HCEC 1CT (cell line): ENCODE data around the gene SCAMP3.
"Not testable (repeated sequence)": the region's sequence is repeated elsewhere in the genome, so short reads cannot be mapped to it uniquely, and the experiment has no call there.

ENCODE experiments used
- DNase-seq: peaks from one replicate; pipeline ENCODE4 v3.0.0-alpha.2; 2017

Gene SCAMP3

GRCh38 chr1:155254228-155254713 lies 7.9 kb downstream of the SCAMP3 start:
- DNase-seq: no peak

DNA sequence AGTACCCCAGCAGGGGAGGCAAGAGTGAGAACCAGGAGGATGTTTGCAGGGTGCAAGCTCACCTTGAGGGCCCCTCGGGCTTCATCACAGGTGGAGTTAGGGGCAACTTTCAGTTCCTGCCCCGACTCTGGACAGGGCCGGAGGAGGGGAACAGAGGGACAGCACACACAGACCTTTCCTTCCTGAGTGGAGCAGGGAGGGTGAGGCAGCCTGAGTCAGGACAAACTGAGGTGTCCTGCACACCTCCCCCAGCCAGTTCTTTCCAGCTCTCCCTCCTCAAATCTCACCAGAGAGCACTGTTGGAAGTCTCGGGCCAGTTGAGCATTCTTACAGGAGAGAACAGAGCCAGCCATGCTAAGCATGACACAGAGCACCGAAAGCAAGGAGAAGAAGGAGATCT lies 8.4 kb downstream of the SCAMP3 start:
- no peak for DNase-seq

DNA sequence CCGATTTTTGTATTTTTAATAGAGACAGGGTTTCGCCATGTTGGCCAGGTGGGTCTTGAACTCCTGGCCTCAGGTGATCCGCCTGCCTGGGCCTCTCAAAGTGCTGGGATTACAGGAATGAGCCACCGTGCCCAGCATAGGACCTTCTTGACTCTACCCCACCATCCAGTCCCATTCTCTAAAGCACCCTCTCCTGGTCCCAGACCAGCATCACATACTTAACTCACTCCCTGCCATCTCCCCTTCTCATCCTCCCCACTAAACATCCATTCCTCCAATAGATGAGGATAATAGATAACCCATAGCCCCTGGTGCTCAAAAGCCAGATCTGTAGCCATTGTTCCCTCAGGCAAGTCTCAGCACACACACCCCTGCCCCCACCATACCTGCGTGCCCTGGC lies 9.0 kb downstream of the SCAMP3 start:
- DNase-seq: no peak

GRCh38 chr1:155251566-155251965 lies 10.6 kb downstream of the SCAMP3 start:
- no peak for DNase-seq

GRCh38 chr1:155250633-155251449 lies 11.3 kb downstream of the SCAMP3 start:
- DNase-seq: peak; percentile 85

DNA sequence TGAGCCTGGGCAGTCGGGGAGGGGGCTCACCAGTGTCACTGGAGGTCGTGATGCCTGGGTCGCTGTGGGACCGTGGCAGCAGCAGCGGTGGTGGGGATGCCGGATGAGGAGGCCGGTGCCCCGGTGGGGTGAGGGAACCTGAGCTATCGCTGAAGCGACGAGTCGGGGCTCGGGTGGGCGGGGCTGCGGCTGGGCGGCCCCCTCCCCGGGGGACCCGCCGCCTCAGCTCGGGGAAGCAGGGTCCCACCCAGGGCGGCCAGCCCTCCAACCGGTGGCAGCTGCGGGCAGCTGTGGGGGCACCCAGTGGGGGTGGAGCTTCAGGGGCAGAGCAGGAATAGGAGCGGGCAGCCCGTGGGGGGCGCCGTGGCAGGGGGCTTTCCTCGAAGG lies 11.9 kb downstream of the SCAMP3 start:
- no peak for DNase-seq

GRCh38 chr1:155247667-155248553 lies 14.2 kb downstream of the SCAMP3 start:
- DNase-seq: no peak

DNA sequence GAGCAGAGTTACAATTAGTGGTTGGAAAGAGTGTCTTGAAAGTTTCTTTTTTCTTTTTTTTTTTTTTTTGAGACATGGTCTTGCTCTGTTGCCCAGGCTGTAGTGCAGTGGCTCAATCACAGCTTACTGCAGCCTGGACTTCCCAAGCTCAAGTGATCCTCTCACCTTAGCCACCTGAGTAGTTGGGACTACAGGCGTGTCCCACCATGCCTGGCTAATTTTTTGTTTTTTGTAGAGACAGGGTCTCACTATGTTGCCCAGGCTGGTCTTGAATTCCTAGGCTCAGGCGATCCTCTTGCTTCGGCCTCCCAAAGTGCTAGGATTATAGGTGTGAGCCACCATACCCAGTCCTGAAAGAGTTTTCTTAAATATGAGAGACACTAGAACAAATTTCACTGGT lies 15.4 kb downstream of the SCAMP3 start:
- not testable (repeated sequence) for DNase-seq

GRCh38 chr1:155245163-155245524 lies 17.0 kb downstream of the SCAMP3 start:
- no peak for DNase-seq

DNA sequence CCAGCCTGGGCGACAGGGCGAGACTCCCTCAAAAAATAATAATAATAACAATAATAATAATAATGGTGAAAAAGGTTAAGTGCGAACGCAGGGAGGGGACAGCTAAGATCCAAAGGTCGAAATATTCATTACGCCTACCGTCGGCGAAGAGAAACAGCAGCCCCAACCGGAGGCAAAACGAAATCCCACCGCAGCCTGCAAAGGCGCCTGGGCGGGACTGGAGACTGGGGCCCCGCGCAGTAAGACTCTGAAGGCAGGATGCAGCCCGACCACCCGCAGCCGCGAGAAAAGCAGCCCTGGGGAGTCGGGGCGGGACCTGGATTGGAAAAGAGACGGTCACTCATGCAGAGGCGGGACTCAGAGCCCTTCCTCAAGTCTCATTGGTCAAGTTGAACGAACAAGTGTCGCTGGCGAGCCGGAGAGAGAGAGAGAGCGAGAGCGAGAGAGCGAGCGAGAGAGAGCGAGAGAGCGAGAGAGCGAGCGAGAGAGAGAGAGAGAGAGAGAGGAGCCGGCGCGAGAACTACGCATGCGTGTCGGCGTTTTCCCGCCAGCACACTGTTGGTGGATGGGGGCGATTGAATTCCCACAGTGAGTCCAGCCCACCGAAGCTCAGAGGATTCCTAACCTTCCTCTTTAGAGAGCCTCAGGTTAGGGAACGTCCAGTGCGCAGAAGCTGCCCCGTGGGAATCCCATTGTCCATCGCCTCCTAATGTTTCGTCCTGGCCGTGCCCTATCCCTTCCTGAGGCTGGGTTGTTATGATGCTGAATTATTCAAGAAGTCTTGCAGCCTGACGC lies 17.6 kb downstream of the SCAMP3 start:
- peak; percentile 99 for DNase-seq

- no peak for DNase-seq
Measured at GRCh38 chr1:155242805-155243358, 19.3 kb downstream of the SCAMP3 start.

GRCh38 chr1:155241841-155242264 lies 20.3 kb downstream of the SCAMP3 start:
- no peak for DNase-seq

DNA sequence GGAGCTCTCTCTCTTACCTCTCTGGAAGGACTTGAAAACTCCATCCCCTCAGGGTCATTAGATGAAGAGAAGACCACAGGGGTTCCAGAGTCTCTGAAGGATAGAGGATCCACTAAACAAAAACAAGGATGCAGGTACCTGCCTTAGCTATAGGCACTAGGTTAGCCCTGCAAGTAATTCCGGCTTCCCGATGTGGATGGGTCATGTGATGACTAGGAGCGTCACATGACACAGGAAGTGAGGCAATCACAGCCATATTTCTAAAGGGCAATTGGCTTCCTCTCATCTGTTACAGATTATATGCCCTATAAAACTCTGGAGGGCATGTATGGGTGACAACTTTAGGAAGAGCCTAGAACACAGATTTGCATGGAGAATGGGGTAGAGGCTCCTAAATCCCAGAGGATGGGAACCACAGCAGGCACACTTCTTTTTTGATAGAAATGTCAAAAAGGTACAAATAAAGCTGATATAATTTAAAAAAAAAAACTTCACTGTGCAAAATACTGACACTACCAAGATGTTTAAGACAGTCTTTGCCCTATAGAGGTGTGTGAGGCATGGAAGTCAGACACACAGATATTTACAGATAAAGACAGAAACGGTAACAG lies 21.0 kb downstream of the SCAMP3 start:
- peak; percentile 80 for DNase-seq

DNA sequence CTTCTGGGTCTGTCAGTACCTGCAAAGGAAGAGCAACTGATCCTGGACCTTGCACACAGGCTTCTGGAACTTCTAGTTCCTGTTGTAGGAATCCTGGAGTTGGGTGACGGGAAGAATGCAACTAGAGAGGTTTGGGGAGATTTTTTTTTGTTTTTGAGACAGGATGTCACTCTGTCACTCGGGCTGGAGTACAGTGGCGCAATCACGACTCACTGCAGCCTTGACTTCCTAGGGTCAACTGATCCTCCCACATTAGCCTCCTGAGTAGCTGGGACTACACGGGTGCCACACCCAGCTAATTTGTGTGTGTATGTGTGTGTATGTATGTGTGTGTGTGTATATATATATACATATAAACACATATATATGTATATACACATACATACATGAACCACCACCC lies 25.7 kb downstream of the SCAMP3 start:
- DNase-seq: no peak

- not testable (repeated sequence) for DNase-seq
Measured at GRCh38 chr1:155235375-155235774, 26.8 kb downstream of the SCAMP3 start.

DNA sequence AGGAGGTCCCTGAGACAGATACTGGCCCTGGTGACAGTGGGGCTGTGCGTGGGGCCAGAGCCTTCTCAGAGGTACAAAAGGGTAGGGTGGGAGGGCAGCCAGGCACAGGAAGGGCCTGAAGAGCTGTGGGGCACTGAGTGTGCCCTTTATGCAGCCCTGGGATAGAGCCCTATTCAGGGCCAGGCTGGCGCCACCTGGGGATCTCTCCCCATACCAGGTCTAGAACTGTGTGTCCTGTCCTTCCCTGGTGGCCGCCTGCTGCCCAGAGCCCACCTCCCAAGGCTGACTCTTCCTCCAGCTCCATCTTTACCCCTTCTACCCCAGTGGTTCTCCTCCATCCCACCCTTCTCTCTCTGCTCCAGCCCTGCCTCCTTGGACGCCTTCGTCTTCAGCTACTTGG lies 28.7 kb downstream of the SCAMP3 start:
- not testable (repeated sequence) for DNase-seq

GRCh38 chr1:155232001-155232978 lies 29.9 kb downstream of the SCAMP3 start:
- not testable (repeated sequence) for DNase-seq

GRCh38 chr1:155231302-155231701 lies 30.9 kb downstream of the SCAMP3 start:
- not testable (repeated sequence) for DNase-seq

DNA sequence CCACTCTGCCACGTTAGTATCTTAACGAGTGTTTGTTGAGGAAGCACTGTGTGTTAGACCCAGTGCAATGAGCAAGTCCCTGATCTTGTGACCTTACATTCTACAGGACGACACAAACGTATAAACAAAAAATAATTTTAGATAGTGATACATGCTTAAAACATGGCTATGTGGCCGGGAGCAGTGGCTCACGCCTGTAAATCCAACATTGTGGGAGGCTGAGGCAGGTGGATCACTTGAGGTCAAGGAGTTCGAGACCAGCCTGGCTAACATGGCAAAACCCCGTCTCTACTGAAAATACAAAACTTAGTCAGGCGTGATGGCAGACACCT lies 34.1 kb downstream of the SCAMP3 start:
- no peak for DNase-seq

DNA sequence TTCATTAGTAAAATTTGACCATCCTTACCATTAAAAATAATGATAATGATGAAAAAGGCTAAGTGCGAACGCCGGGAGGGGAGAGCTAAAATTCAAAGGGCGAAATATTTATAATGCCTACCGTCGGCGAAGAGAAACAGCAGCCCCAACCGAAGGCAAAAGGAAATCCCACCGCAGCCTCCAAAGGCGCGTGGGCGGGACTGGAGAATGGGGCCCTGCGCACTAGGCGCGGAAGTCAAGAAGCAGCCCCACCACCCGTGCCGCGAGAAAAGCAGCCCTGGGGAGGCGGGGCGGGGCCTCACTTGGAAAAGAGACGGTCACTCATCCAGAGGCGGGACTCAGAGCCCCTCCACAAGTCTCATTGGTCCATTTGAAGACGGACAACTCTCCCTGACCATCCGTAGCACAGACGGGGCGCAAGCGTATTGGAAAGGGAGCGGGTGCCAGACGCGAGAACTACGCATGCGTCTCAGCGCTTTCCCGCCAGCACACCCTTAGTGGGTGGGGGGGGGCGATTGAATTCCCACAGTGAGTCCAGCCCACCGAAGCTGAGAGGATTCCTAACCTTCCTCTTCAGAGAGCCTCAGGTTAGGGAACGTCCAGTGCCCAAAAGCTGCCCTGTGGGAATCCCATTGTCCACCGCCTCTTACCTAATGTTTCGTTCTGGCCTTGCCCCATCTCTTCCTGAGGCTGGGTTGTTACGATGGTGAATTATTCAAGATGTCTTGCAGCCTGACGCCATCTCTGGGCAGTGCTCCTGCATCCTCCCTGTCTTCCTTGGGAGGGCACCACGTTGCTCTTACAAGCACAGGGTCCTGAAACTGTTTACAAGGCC lies 34.7 kb downstream of the SCAMP3 start:
- DNase-seq: peak; percentile 99
